Neuron (in vitro differentiated cells): ENCODE results near the gene DAAM2.

Experiments
- H2AFZ ChIP-seq: one replicate; pipeline ENCODE4 v1.6.1; 2013; ENCODE audit warnings: low read depth, mild to moderate bottlenecking, inconsistent platforms, low read length, moderate library complexity
- H3K27me3 ChIP-seq: one replicate; pipeline ENCODE4 v1.6.1; 2013; ENCODE audit warnings: low read length; ENCODE audit not compliant: insufficient read depth
- H3K36me3 ChIP-seq: one replicate; pipeline ENCODE4 v1.6.1; 2013; ENCODE audit warnings: low read length; ENCODE audit not compliant: insufficient read depth
- H3K4me1 ChIP-seq: one replicate; pipeline ENCODE4 v1.6.1; 2013; ENCODE audit warnings: low read length; ENCODE audit not compliant: insufficient read depth
- H3K4me3 ChIP-seq: 2 replicates; pipeline ENCODE4 v1.5.1; 2013; ENCODE audit warnings: mild to moderate bottlenecking, low read length, moderate library complexity
- H3K9me3 ChIP-seq: one replicate; pipeline ENCODE4 v1.6.1; 2013; ENCODE audit warnings: low read length

The DAAM2 gene

DNA sequence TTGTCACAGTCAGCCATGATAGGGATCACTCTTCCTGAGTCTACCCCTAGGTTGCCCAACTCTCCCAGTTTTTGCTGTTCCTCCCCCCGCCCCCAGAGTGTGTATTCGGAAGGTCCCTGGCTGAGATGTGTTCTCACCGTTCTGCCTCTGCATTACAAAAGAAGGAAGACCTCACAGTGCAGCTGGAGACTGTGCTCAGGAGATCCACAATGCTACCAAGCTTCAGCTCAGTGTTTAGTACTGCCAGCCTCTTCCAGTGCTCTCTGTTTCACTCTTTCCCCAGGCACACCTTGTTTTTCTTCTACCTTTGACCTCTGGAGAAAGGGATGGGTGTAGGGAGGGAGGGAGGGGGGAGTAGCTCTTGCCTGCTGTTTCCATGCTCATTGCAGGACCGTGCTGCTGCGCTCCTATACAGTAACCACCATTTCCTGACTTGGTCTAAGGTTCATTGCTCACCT, 155.5 kb downstream of the DAAM2 start:
- Histone ChIP-seq H3K9me3 (no peaks in the 10 kb centered on the region), H3K27me3 (peaks cover 5% of the 10 kb centered on the region), H2AFZ (no peak overlapping the region), H3K36me3 (no peaks in the 10 kb centered on the region), H3K4me3 (no peak overlapping the region), H3K4me1 (no peaks in the 10 kb centered on the region)

DNA sequence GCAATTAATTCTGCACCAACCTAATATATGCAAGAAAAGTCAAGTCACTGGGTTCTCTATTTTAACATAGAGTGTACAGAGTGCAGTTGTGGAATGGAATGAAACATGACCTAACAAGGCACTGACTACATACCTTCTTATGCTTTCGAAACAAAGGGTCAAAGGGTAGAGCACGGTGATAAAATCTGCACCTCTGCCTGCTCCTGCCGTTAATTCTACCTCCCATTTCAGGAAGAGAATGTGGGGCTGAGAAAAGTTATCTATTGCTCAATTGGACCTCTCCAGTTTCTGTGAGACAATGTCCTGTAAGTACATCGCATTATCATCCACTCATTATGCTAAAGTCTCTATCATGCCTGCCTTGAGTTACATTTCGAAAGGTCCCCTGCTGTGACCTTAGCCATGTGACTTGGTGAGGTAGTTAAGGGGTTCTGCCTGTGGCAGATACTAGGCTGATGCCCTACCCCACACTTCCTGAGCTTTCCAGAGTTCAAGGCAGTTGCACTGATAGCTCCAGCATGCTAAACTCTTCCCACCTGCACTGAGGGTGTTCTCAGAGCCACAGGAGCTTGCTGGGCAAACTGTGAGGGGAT, 156.1 kb downstream of the DAAM2 start:
- Histone ChIP-seq H2AFZ (no peak overlapping the region), H3K4me1 (no peaks in the 10 kb centered on the region), H3K27me3 (peaks cover 5% of the 10 kb centered on the region), H3K36me3 (no peaks in the 10 kb centered on the region), H3K9me3 (no peaks in the 10 kb centered on the region), H3K4me3 (no peak overlapping the region)

DNA sequence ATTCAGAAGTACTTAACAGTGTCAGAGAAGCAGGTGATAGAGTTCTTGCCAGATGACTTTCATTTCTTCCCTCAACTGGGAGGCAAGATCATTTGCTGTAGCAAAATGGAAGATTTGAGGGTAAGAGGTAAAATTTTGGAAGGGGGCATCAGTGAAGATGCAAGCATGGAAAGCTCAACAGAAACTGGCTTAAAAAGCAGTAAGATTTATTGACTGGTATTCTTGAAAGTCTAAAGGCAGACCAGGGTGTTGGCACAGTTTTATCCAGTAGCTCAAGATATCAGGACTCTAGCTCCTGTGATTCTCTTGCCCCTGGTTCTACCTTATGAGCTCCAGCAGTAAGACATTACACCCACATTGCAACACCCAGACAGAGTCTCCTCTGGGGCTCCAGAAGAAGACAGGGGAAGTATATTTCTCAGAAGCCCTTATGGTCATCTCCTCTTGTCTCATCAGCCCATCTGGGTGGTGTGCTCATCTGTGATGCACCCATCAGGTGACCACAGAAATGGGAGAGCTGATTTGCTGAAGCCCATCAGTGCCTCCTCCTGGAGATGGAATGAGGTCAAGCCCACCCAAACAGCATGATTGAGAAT, 158.0 kb downstream of the DAAM2 start:
- peaks cover 5% of the 10 kb centered on the region for H3K27me3 ChIP-seq
- no peaks in the 10 kb centered on the region for H3K36me3 ChIP-seq
- no peaks in the 10 kb centered on the region for H3K4me1 ChIP-seq
- H3K4me3 ChIP-seq, result no peak overlapping the region
- H3K9me3 ChIP-seq, result no peaks in the 10 kb centered on the region
- H2AFZ ChIP-seq, result no peak overlapping the region

DNA sequence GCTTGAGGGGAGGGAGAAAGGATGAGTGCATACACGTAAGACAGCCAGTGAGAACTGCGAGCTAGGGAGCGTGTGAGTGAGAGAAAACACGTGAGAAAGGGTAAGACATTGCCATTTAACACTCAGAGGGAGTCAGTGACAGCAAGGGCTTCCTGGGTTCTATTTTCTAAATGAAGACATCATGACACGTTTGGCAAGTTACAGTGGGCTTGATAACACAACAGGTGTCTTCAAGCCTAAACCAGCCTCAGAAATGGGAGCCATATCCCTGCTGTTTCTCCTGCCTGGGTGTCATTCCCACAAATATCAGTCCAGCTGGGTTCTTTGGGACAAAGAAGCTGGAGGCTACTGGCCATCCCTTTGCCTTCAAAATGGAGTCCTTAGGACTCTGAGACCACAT, 159.0 kb downstream of the DAAM2 start:
- no peak overlapping the region for H3K4me3 ChIP-seq
- no peaks in the 10 kb centered on the region for H3K36me3 ChIP-seq
- H3K4me1 ChIP-seq, result no peaks in the 10 kb centered on the region
- H3K27me3 ChIP-seq, result peaks cover 4% of the 10 kb centered on the region
- no peaks in the 10 kb centered on the region for H3K9me3 ChIP-seq
- H2AFZ ChIP-seq, result no peak overlapping the region

DNA sequence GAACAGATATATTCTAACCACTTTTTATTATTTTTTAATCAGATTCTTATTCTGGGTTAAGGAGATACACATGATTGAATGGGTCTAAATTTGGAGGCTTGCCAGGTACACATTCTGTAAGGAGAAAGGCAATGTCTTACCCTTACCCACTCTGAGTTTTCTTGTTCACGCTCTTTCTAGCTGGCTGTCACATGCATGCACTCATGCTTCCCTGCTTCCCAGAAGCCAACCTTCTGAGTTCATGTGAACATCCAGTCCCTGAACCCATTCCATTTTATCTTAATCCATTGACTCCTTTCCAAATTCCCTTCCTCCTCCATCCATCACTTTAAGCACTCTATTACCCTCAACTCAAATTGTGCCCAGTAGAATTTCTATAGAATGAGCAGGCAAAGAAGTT, 159.5 kb downstream of the DAAM2 start:
- no peaks in the 10 kb centered on the region for H3K9me3 ChIP-seq
- no peaks in the 10 kb centered on the region for H3K36me3 ChIP-seq
- H3K4me3 ChIP-seq, result no peak overlapping the region
- no peaks in the 10 kb centered on the region for H3K27me3 ChIP-seq
- H2AFZ ChIP-seq, result no peak overlapping the region
- H3K4me1 ChIP-seq, result no peaks in the 10 kb centered on the region

DNA sequence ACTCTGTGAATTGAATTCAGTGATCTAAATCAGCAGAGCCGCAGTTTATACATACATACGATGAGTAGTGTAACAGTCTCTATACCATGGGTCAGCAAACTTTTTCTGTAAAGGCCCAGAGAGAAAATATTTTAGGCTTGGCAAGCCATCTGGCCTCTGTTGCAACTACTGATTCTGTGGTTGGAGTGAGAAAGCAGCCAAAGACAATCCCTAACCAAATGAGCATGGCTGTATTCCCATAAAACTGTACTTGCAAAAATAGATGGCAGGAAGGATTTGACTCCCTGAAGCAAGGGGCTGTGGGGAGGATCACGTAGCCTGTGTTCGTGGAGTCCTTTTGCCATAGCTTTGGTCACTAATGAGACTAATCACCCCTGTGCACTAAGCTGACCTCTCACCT, 160.0 kb downstream of the DAAM2 start:
- Histone ChIP-seq H2AFZ (no peak overlapping the region), H3K4me1 (no peaks in the 10 kb centered on the region), H3K36me3 (no peaks in the 10 kb centered on the region), H3K9me3 (no peaks in the 10 kb centered on the region), H3K4me3 (no peak overlapping the region), H3K27me3 (no peaks in the 10 kb centered on the region)

DNA sequence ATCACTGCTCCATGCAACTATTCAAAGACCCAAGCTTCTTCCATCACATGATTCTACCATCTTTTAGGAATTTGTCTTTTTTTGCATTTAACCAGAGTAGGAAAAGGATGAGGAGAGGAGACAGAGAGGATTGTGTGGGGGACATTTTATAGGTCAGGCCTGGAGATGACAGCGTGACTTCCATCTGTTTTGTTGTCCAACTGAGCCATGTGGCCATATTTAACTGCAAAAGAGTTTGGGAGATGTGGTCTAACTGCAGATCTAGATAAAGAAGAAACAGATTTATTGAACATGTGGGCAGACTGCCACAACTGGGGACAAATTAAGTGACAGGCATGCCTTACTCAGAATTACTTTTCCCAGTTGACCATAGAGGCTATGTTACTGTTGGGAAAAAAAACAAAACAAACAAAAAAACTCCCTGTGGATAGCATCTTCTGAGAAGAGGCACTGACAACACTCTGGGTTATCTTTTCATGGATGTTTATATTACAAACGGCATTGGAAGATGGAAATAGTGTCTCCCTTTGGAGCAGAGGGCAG, 161.0 kb downstream of the DAAM2 start:
- no peaks in the 10 kb centered on the region for H3K27me3 ChIP-seq
- no peak overlapping the region for H3K4me3 ChIP-seq
- no peaks in the 10 kb centered on the region for H3K4me1 ChIP-seq
- H3K36me3 ChIP-seq, result no peaks in the 10 kb centered on the region
- H2AFZ ChIP-seq, result no peak overlapping the region
- H3K9me3 ChIP-seq, result no peaks in the 10 kb centered on the region
